Measurements from ENCODE around the gene TMEM116.
"Not testable (repeated sequence)": the region's sequence is repeated elsewhere in the genome, so short reads cannot be mapped to it uniquely, and the experiment has no call there.

Gene TMEM116

GRCh38 chr12:112012775-112013600 lies at the start of gene TMEM116, which contains the start of gene ERP29:
Gene TMEM116 (minus strand): TSS chr12:112013165. CDS start chr12:112005270, 7,895 bp downstream.
Gene ERP29 (plus strand): TSS chr12:112013426. CDS start chr12:112013466, 40 bp downstream.
- DNase-seq (ENCODE audit: low spot score), result peak; percentile 98

GRCh38 chr12:112061137-112061536 lies 48.2 kb upstream of the TMEM116 start:
- no peak for DNase-seq (ENCODE audit: low spot score)

- DNase-seq (ENCODE audit: low spot score), result no peak
Observed at GRCh38 chr12:112049351-112049750, 36.4 kb upstream of the TMEM116 start.

- DNase-seq (ENCODE audit: low spot score), result no peak
Observed at GRCh38 chr12:112046003-112046402, 33.0 kb upstream of the TMEM116 start.

- DNase-seq (ENCODE audit: low spot score), result not testable (repeated sequence)
Observed at GRCh38 chr12:112036614-112037013, 23.6 kb upstream of the TMEM116 start.

- no peak for DNase-seq (ENCODE audit: low spot score)
Observed at GRCh38 chr12:112035219-112035785, 22.3 kb upstream of the TMEM116 start.

- DNase-seq (ENCODE audit: low spot score), result no peak
Observed at GRCh38 chr12:112032292-112032691, 19.3 kb upstream of the TMEM116 start.

- no peak for DNase-seq (ENCODE audit: low spot score)
Observed at GRCh38 chr12:112031472-112031871, 18.5 kb upstream of the TMEM116 start.

GRCh38 chr12:112029301-112029700 lies 16.3 kb upstream of the TMEM116 start:
- DNase-seq (ENCODE audit: low spot score), result no peak

GRCh38 chr12:112025808-112026375 lies 12.9 kb upstream of the TMEM116 start:
- no peak for DNase-seq (ENCODE audit: low spot score)

GRCh38 chr12:112023759-112024396 lies 10.9 kb upstream of the TMEM116 start:
- no peak for DNase-seq (ENCODE audit: low spot score)

- no peak for DNase-seq (ENCODE audit: low spot score)
Observed at GRCh38 chr12:112022241-112023016, 9.5 kb upstream of the TMEM116 start.

- no peak for DNase-seq (ENCODE audit: low spot score)
Observed at GRCh38 chr12:112020947-112021457, 8.0 kb upstream of the TMEM116 start.

- DNase-seq (ENCODE audit: low spot score), result no peak
Observed at GRCh38 chr12:112018571-112019237, 5.7 kb upstream of the TMEM116 start.

- no peak for DNase-seq (ENCODE audit: low spot score)
Observed at GRCh38 chr12:112017041-112017440, 4.1 kb upstream of the TMEM116 start.

- no peak for DNase-seq (ENCODE audit: low spot score)
Observed at GRCh38 chr12:112015938-112016337, 3.0 kb upstream of the TMEM116 start.

- peak; percentile 68 for DNase-seq (ENCODE audit: low spot score)
Observed at GRCh38 chr12:112013601-112014402, 837 bp upstream of the TMEM116 start.

- no peak for DNase-seq (ENCODE audit: low spot score)
Observed at GRCh38 chr12:112011685-112012084, 1.3 kb downstream of the TMEM116 start.

- DNase-seq (ENCODE audit: low spot score), result no peak
Observed at GRCh38 chr12:112010415-112011344, 2.3 kb downstream of the TMEM116 start.
